ENCODE results near the gene WDR82.

GRCh38 chr3:52321481-52321880 lies 43.0 kb upstream of the WDR82 start:
- no peak for TF ChIP-seq GATA2 (IDR thresholded peaks at IDR 0.05; ENCODE audit: low read depth, low read length)
- TF ChIP-seq GATA3 (IDR thresholded peaks at IDR 0.05; ENCODE audit: low read depth, low read length) = no peak

All from SH-SY5Y (cell line).